NCI-H526 treated with DMSO at 0.1 percent for 48 hours (cell line): ENCODE measurements around the gene SLC10A4.

ENCODE experiments used
- DNase-seq: peaks from one replicate; lab custom pipeline; 2025; lab: John Stamatoyannopoulos, UW

Gene SLC10A4

GRCh38 chr4:48489683-48490011 lies 6.5 kb downstream of the SLC10A4 start:
- no peak for DNase-seq

GRCh38 chr4:48490012-48490679 lies 7.0 kb downstream of the SLC10A4 start, which contains the start of gene ZAR1:
Gene ZAR1 (plus strand): TSS chr4:48490252. CDS start chr4:48490292, 40 bp downstream.
- no peak for DNase-seq

GRCh38 chr4:48490680-48491513 lies 7.8 kb downstream of the SLC10A4 start:
- DNase-seq = no peak

- no peak for DNase-seq
Measured at GRCh38 chr4:48491514-48492176, 8.5 kb downstream of the SLC10A4 start.

- no peak for DNase-seq
Measured at GRCh38 chr4:48493452-48494100, 10.4 kb downstream of the SLC10A4 start.

GRCh38 chr4:48495941-48496340 lies 12.8 kb downstream of the SLC10A4 start:
- DNase-seq = no peak

- no peak for DNase-seq
Measured at GRCh38 chr4:48498895-48499294, 15.8 kb downstream of the SLC10A4 start.

- DNase-seq = no peak
Measured at GRCh38 chr4:48499551-48500066, 16.5 kb downstream of the SLC10A4 start.

GRCh38 chr4:48503233-48504025 lies 20.3 kb downstream of the SLC10A4 start:
- no peak for DNase-seq

GRCh38 chr4:48504026-48504330 lies 20.8 kb downstream of the SLC10A4 start:
- no peak for DNase-seq

GRCh38 chr4:48504352-48504751 lies 21.2 kb downstream of the SLC10A4 start:
- DNase-seq = no peak

- no peak for DNase-seq
Measured at GRCh38 chr4:48506716-48507115, 23.6 kb downstream of the SLC10A4 start.

GRCh38 chr4:48509543-48509942 lies 26.4 kb downstream of the SLC10A4 start:
- no peak for DNase-seq

- DNase-seq = no peak
Measured at GRCh38 chr4:48518143-48518542, 35.0 kb downstream of the SLC10A4 start.

GRCh38 chr4:48526406-48526805 lies 43.3 kb downstream of the SLC10A4 start:
- no peak for DNase-seq

GRCh38 chr4:48538358-48538757 lies 55.2 kb downstream of the SLC10A4 start:
- DNase-seq = no peak
